T follicular helper cell (primary cell): ENCODE results near the gene ZNF860.
"Not testable (repeated sequence)": the region's sequence is repeated elsewhere in the genome, so short reads cannot be mapped to it uniquely, and the experiment has no call there.

Source experiments
- DNase-seq: peaks from one replicate; pipeline ENCODE4 v3.0.0-alpha.2; 2020; ENCODE audit warnings: low read depth

The ZNF860 gene

GRCh38 chr3:31996195-31996594 is 14.6 kb downstream of the ZNF860 start:
- DNase-seq = no peak

GRCh38 chr3:31997500-31997899 is 15.9 kb downstream of the ZNF860 start:
- no peak for DNase-seq

GRCh38 chr3:31999907-32000439 is 18.4 kb downstream of the ZNF860 start:
- no peak for DNase-seq

GRCh38 chr3:32000877-32001276 is 19.3 kb downstream of the ZNF860 start:
- DNase-seq = no peak

- DNase-seq = no peak
Measured at GRCh38 chr3:32002561-32003368, 21.2 kb downstream of the ZNF860 start.

- DNase-seq = no peak
Measured at GRCh38 chr3:32003380-32003779, 21.8 kb downstream of the ZNF860 start.

GRCh38 chr3:32004113-32004765 is 22.7 kb downstream of the ZNF860 start:
- no peak for DNase-seq

- DNase-seq = no peak
Measured at GRCh38 chr3:32009101-32009500, 27.6 kb downstream of the ZNF860 start.

GRCh38 chr3:32009957-32010356 is 28.4 kb downstream of the ZNF860 start:
- no peak for DNase-seq

GRCh38 chr3:32010699-32011098 is 29.1 kb downstream of the ZNF860 start:
- not testable (repeated sequence) for DNase-seq

GRCh38 chr3:32015638-32016037 is 34.1 kb downstream of the ZNF860 start:
- DNase-seq = not testable (repeated sequence)

- no peak for DNase-seq
Measured at GRCh38 chr3:32017286-32017685, 35.7 kb downstream of the ZNF860 start.

- DNase-seq = no peak
Measured at GRCh38 chr3:32018757-32019564, 37.4 kb downstream of the ZNF860 start.

- no peak for DNase-seq
Measured at GRCh38 chr3:32021155-32021554, 39.6 kb downstream of the ZNF860 start.

GRCh38 chr3:32021748-32022147 is 40.2 kb downstream of the ZNF860 start:
- DNase-seq = no peak

GRCh38 chr3:32022947-32023346 is 41.4 kb downstream of the ZNF860 start:
- no peak for DNase-seq

GRCh38 chr3:32026593-32026992 is 45.0 kb downstream of the ZNF860 start:
- DNase-seq = no peak

- no peak for DNase-seq
Measured at GRCh38 chr3:32037932-32038267, 56.4 kb downstream of the ZNF860 start.

- DNase-seq = no peak
Measured at GRCh38 chr3:32041316-32041715, 59.8 kb downstream of the ZNF860 start.
